ENCODE data around the gene GRM8.
"Not testable (repeated sequence)": the region's sequence is repeated elsewhere in the genome, so short reads cannot be mapped to it uniquely, and the experiment has no call there.

GRM8 gene

GRCh38 chr7:126908564-126908963, 344.2 kb downstream of the GRM8 start:
- not testable (repeated sequence) for DNase-seq (ENCODE audit: low read depth)

GRCh38 chr7:126907657-126908056, 345.1 kb downstream of the GRM8 start:
- DNase-seq (ENCODE audit: low read depth), result not testable (repeated sequence)

DNA sequence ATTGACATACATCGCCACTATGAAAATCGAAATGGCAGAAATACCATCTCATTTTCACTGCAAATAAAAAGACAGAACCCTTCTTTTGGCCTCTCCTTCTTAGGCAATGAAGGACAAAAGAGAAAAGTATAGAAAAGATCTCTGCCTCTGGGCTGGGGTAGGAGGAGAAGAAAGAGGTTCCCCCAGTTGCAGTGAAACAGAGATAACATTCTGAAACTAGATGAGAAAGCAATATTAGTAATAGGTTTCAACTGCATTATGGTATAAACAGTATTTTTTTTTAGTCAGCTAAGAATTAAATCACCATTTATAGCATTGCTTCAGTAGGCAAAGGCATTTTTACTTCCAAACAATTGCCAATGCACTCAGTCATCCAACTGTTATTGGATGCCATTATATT, 347.5 kb downstream of the GRM8 start:
- not testable (repeated sequence) for DNase-seq (ENCODE audit: low read depth)

- DNase-seq (ENCODE audit: low read depth), result not testable (repeated sequence)
Observed at GRCh38 chr7:126901041-126901765, 351.5 kb downstream of the GRM8 start.

GRCh38 chr7:126887980-126888379, 364.8 kb downstream of the GRM8 start:
- not testable (repeated sequence) for DNase-seq (ENCODE audit: low read depth)

- DNase-seq (ENCODE audit: low read depth), result not testable (repeated sequence)
Observed at GRCh38 chr7:126887560-126887959, 365.2 kb downstream of the GRM8 start.

GRCh38 chr7:126882730-126883129, 370.0 kb downstream of the GRM8 start:
- not testable (repeated sequence) for DNase-seq (ENCODE audit: low read depth)

GRCh38 chr7:126881908-126882307, 370.8 kb downstream of the GRM8 start:
- DNase-seq (ENCODE audit: low read depth), result not testable (repeated sequence)

- DNase-seq (ENCODE audit: low read depth), result no peak
Observed at GRCh38 chr7:126881315-126881714, 371.4 kb downstream of the GRM8 start.

DNA sequence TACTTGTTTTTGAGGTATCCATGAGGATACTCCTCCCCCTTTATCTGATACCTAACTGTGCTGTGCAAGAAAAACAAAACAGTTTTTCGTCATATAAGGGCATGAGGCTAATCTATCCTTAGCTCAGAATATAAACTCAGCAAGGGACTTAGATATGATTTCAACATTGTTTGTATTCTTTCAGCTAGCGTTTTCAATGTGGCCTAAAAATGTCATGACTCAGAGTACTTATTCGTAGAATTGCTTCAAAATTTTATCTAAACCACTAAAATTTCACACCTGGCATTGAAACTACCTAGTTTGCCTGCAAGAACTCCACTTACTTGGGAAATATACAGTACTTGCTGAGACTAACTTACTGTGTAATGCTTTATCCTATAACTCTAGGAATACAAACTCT, 376.2 kb downstream of the GRM8 start:
- not testable (repeated sequence) for DNase-seq (ENCODE audit: low read depth)

DNA sequence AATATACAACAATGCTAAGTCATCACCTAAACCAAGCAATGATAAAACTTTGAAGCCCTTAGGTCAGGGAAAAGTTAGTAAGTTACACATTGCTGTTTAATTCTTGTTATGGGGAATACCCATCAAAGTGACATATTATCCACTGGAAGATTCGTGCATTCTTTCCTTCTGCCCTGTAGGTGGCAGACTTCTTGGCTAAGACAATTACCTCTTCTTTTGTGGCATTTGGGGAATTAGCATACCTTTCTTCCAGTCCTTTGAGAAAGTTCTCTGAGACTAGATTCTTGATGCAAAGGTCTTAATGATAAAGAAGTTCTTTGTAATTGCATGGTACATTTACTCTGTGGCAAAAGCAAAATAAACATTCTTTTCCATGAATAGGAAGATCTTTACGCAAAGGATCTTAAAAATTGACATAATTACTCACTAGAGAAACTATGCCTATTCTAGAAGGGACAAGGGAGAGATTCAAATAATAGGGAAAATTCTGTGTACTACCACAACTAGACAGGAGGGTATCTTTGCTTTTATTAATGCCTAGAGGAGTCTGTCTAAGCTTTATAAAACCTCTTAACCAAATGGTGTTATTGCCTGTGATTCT, 395.9 kb downstream of the GRM8 start:
- DNase-seq (ENCODE audit: low read depth), result no peak

GRCh38 chr7:126845331-126845730, 407.4 kb downstream of the GRM8 start:
- no peak for DNase-seq (ENCODE audit: low read depth)

GRCh38 chr7:126843883-126844282, 408.9 kb downstream of the GRM8 start:
- DNase-seq (ENCODE audit: low read depth), result no peak

GRCh38 chr7:126843336-126843735, 409.4 kb downstream of the GRM8 start:
- DNase-seq (ENCODE audit: low read depth), result no peak

DNA sequence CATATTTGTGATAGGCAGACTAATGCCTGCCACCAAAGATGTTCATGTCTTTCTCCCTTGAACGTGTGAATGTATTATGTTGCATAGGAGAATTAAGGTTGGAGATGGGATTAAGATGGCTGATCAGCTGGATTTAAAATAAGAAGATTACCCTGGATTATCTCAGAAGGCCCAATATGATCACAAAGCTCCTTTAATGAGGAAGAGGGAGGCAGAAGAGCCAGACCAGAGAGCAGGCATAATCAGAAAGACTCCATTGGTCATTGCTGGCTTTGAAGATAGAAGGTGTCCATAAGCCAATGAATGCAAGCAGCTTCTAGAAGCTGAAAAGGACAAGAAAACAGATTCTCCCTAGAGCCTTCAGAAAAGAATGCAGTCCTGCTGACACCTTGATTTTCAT, 410.3 kb downstream of the GRM8 start:
- no peak for DNase-seq (ENCODE audit: low read depth)

- DNase-seq (ENCODE audit: low read depth), result no peak
Observed at GRCh38 chr7:126840869-126841268, 411.9 kb downstream of the GRM8 start.

- no peak for DNase-seq (ENCODE audit: low read depth)
Observed at GRCh38 chr7:126839624-126840023, 413.1 kb downstream of the GRM8 start.

DNA sequence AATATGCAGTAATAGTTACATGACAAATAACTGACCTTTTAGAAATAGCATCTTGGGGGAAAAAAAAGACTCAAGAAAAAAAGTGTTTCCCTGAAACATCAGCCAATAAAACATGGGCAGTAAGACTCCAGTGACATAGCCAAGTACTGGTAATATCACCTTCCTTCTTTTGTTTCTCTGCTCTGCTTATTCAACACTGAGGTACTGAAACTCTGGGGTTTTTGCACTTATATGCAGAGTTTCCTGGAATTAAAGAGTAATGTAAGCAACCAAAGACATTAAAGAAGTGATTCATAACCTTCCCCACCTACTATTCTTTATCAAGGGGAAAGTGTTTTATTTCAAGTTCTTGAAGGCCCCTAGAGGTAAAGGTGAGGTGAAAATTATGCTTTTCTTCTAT, 414.5 kb downstream of the GRM8 start:
- DNase-seq (ENCODE audit: low read depth), result no peak

DNA sequence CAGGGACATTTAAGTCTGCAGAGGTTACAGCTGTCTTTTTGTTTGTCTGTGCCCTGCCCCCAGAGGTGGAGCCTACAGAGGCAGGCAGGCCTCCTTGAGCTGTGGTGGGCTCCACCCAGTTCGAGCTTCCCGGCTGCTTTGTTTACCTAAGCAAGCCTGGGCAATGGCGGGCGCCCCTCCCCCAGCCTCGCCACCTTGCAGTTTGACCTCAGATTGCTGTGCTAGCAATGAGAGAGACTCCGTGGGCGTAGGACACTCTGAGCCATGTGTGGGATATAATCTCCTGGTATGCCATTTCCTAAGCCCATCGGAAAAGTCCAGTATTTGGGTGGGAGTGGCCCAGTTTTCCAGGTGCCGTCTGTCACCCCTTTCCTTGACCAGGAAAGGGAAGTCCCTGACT, 421.5 kb downstream of the GRM8 start:
- not testable (repeated sequence) for DNase-seq (ENCODE audit: low read depth)

GRCh38 chr7:126820925-126821324, 431.8 kb downstream of the GRM8 start:
- no peak for DNase-seq (ENCODE audit: low read depth)

GRCh38 chr7:126819197-126819484, 433.6 kb downstream of the GRM8 start:
- DNase-seq (ENCODE audit: low read depth), result no peak

DNA sequence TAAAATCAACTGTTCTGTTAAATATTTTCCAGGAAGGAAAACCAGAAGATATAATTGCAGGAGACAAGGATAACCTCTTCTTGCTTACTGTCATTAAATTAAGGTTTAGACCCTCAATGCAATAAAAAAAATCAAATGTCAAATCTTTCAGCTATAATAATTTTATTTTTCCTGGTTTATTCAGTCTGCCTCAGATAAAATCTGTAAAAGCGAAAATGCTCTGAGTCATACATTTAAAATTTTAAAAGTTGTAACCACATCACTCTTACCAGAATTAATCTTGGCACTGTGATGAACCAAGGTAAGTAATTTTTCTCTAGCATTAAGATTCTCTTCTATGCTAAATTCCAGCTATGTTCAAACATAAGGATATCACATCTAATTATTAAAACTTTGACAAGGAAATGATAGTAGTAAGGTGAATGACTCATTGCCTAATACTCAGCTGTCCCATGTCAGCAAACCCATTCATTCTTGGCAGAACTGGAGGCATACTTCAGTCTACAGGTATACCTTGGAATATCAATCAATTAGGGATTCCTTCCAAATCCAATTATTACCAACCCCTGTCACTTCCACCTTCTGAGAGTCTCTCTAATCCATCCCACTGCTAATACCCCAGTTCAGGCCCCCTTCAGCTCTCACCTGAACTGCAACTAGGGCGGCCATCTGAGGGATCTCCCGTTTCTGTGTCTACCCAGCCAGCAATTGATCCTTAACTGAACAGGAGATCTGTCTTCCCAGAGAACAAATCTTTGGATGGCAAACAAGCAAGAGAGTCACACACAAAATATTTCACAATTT, 434.1 kb downstream of the GRM8 start:
- no peak for DNase-seq (ENCODE audit: low read depth)

- DNase-seq (ENCODE audit: low read depth), result no peak
Observed at GRCh38 chr7:126809188-126809587, 443.6 kb downstream of the GRM8 start.
